HepG2 (cell line): ENCODE measurements around the gene PMVK. TPM values are rescaled to one million over a fixed set of nuclear protein-coding genes. Genes with fewer than 3 reads are reported as not detected.

Experiments used
- BRF2 ChIP-seq: sonication (generic); formaldehyde crosslinking; IDR thresholded peaks from 2 replicates; pipeline ENCODE4 v1.8.1; 2022; ENCODE audit warnings: mild to moderate bottlenecking, missing genetic modification reagents
- CTCF ChIP-seq: sonication (generic); formaldehyde crosslinking; IDR thresholded peaks from 2 replicates; pipeline ENCODE4 v1.5.0; 2020; ENCODE audit warnings: mild to moderate bottlenecking, missing genetic modification reagents, moderate library complexity
- ELF4 ChIP-seq: sonication (generic); formaldehyde crosslinking; IDR thresholded peaks from 2 replicates; pipeline ENCODE4 v1.5.0; 2020; ENCODE audit warnings: missing genetic modification reagents, mild to moderate bottlenecking, moderate library complexity, borderline replicate concordance
- ETV5 ChIP-seq: IDR thresholded peaks from 2 replicates; pipeline ENCODE4 v1.6.1; 2018; ENCODE audit warnings: missing biosample characterization, missing genetic modification reagents, inconsistent platforms, borderline replicate concordance
- GATAD1 ChIP-seq: IDR thresholded peaks from 2 replicates; pipeline ENCODE4 v1.6.1; 2016; ENCODE audit warnings: missing genetic modification reagents, missing compliant biosample characterization
- HNRNPLL ChIP-seq: fragments of 200-400 bp; formaldehyde crosslinking; IDR thresholded peaks from 2 replicates; pipeline ENCODE4 v1.6.1; 2017; ENCODE audit warnings: mild to moderate bottlenecking, low read depth, low read length; ENCODE audit not compliant: poor library complexity, severe bottlenecking
- MED13 ChIP-seq: sonication (generic); formaldehyde crosslinking; IDR thresholded peaks from 2 replicates; pipeline ENCODE4 v1.5.0; 2020; ENCODE audit warnings: missing genetic modification reagents
- NFRKB ChIP-seq: fragments of 450-650 bp; IDR thresholded peaks from 2 replicates; pipeline ENCODE4 v1.6.1; 2017
- PRDM10 ChIP-seq: sonication (generic); formaldehyde crosslinking; IDR thresholded peaks from 2 replicates; pipeline ENCODE4 v1.4.0; 2020; ENCODE audit warnings: low read depth, missing genetic modification reagents
- SALL1 ChIP-seq: sonication (generic); formaldehyde crosslinking; IDR thresholded peaks from 2 replicates; pipeline ENCODE4 v1.8.0; 2022; ENCODE audit warnings: mild to moderate bottlenecking, missing genetic modification reagents
- SKI ChIP-seq: fragments of 450-650 bp; IDR thresholded peaks from one replicate; pipeline ENCODE4 v1.6.1; 2018; ENCODE audit warnings: mild to moderate bottlenecking; ENCODE audit not compliant: partially characterized antibody
- ZBTB10 ChIP-seq: sonication (generic); formaldehyde crosslinking; IDR thresholded peaks from 2 replicates; pipeline ENCODE4 v1.4.0; 2020; ENCODE audit warnings: missing genetic modification reagents, borderline replicate concordance
- ZMYM4 ChIP-seq: sonication (generic); formaldehyde crosslinking; IDR thresholded peaks from 2 replicates; pipeline ENCODE4 v1.8.1; 2023; ENCODE audit warnings: mild to moderate bottlenecking, missing genetic modification reagents
- ZNF12 ChIP-seq: sonication (generic); formaldehyde crosslinking; IDR thresholded peaks from 2 replicates; pipeline ENCODE4 v1.5.0; 2020; ENCODE audit warnings: missing genetic modification reagents
- ZNF276 ChIP-seq: sonication (generic); formaldehyde crosslinking; IDR thresholded peaks from 2 replicates; pipeline ENCODE4 v1.4.0; 2020; ENCODE audit warnings: mild to moderate bottlenecking, low read depth, missing genetic modification reagents
- ZNF563 ChIP-seq: sonication (generic); formaldehyde crosslinking; IDR thresholded peaks from 2 replicates; pipeline ENCODE4 v1.8.0; 2022; ENCODE audit warnings: mild to moderate bottlenecking, moderate library complexity, missing genetic modification reagents
- polyA plus RNA-seq, 8 experiments: library from polyadenylated mRNA; depleted of rRNA in 3 of 8; stranded (reverse) in 7 of 8; unstranded in 1 of 8; fragments of >200 nt; fragmentation: Illumina TruSeq in 4 of 8; extraction: Trizol in 4 of 8; gene quantifications; 2 replicates each; pipeline versions ENCODE4 v1.2.1 to v1.2.3, GENCODE V29; 2011 to 2016; ENCODE audit warnings: low read depth in 4 of 8, missing spikeins in 1 of 8, mixed read lengths in 1 of 8; ENCODE audit not compliant: insufficient read depth in 1 of 8
- total RNA-seq, 5 experiments: library from RNA; depleted of rRNA; stranded (reverse); fragments of >200 nt; fragmentation: Illumina TruSeq; extraction: Trizol; gene quantifications; 2 replicates each; pipeline ENCODE4 v1.2.3, GENCODE V29; 2016; ENCODE audit warnings: low read depth in 1 of 5

The PMVK gene
- total and polyA plus RNA-seq, 2 of the 13 experiments (the other 11 are each of a cell fraction or from before 2014, with no cell fraction given), result 3.9 to 12.6 TPM

GRCh38 chr1:154906621-154907081, 29.9 kb downstream of the PMVK start (continued):
- TF ChIP-seq PRDM10 (peak; percentile 76; the same call in 1 of the 2 replicates), MED13 (CRISPR knock-in tag) (no peak), CTCF (CRISPR knock-in tag) (peak; percentile 94), HNRNPLL (no peak), NFRKB (no peak), ETV5 (CRISPR knock-in tag) (peak; percentile 45; the same call in 1 of the 2 replicates), ZBTB10 (CRISPR knock-in tag) (no peak), ZNF12 (CRISPR knock-in tag) (peak; percentile 56; the same call in 1 of the 2 replicates), SALL1 (CRISPR knock-in tag) (peak; percentile 28; the same call in 1 of the 2 replicates), ZMYM4 (CRISPR knock-in tag) (0 out of 2 replicates have a peak, but pooled peaks have one; percentile 20), SKI (no peak), ELF4 (no peak), GATAD1 (CRISPR knock-in tag) (0 out of 2 replicates have a peak, but pooled peaks have one; percentile 23), ZNF563 (CRISPR knock-in tag) (no peak), ZNF276 (0 out of 2 replicates have a peak, but pooled peaks have one; percentile 46), BRF2 (CRISPR knock-in tag) (no peak)
